ENCODE results near the gene USP48.
A peak's percentile ranks its signal among the peaks of the same experiment; 100 is the strongest.
"Not testable (repeated sequence)": the region's sequence is repeated elsewhere in the genome, so short reads cannot be mapped to it uniquely, and the experiment has no call there.

The USP48 gene, protein sequence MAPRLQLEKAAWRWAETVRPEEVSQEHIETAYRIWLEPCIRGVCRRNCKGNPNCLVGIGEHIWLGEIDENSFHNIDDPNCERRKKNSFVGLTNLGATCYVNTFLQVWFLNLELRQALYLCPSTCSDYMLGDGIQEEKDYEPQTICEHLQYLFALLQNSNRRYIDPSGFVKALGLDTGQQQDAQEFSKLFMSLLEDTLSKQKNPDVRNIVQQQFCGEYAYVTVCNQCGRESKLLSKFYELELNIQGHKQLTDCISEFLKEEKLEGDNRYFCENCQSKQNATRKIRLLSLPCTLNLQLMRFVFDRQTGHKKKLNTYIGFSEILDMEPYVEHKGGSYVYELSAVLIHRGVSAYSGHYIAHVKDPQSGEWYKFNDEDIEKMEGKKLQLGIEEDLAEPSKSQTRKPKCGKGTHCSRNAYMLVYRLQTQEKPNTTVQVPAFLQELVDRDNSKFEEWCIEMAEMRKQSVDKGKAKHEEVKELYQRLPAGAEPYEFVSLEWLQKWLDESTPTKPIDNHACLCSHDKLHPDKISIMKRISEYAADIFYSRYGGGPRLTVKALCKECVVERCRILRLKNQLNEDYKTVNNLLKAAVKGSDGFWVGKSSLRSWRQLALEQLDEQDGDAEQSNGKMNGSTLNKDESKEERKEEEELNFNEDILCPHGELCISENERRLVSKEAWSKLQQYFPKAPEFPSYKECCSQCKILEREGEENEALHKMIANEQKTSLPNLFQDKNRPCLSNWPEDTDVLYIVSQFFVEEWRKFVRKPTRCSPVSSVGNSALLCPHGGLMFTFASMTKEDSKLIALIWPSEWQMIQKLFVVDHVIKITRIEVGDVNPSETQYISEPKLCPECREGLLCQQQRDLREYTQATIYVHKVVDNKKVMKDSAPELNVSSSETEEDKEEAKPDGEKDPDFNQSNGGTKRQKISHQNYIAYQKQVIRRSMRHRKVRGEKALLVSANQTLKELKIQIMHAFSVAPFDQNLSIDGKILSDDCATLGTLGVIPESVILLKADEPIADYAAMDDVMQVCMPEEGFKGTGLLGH

DNA sequence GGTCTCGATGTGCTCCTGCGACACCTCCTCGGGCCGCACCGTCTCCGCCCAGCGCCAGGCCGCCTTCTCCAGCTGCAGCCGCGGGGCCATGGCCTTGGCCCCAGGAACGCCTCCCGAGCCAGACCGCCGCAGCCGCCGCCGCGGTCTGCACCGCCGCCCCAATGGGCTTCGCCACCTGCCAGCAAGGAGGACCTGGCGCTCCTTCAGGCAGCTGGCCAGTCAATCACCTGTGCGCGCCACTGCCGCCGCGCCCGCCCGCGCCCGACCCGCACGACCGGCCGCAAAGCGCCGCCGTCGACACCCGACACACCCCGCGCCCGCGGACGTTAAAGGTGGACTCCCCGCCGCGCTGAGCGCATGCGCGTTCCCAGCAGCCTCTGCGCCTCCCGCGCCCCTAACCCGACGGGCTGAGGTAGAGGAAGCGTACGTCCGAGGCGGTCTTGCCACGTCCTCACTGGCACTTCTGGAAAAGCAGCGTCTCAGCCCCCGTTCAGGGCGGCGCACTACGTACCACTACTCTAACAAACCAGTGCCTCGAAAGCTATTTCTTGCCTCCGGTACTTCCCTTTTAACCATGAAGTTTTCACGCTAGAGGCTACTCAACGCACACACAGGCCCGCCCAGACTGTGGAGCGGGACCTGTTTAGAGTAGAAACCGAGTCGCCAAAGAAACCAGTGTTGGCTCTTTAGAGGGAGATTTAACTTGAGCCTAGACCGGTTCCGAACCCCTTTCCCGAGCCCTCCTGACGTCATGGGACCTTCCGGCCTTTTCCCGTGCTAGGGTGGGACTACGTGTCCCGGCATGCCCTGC is at the start of gene USP48:
USP48 (minus strand) TSS at position 282 of the 811 bp plus-strand sequence; CDS start at position 90, 192 bp downstream.
- DNase-seq: peak; percentile 32

DNA sequence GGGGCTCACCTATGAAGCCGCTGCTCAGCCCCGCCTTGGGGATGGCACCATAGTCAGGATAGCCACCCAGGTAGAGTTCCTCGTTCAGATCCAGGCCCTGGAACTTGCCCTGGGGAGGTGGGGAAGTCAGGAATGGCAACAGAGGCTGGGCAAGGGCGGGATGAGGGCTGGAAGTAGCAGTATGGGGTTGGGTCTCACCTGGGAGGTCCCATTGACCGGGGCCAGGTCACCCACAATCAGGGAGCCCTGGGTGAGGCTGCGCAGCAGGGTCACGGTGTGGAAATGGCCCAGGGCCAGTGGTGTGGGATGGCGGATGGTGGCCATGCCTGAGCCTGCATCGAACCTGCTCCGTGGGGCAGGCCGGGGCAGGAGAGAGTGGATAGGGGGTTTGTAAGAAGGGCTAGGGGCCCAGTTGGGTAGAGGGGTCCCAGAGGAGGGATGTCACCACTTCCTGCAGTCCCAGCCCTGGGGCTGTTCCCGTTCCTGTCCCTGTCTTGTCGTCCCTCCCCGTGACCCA is 48.6 kb upstream of the USP48 start:
- no peak for DNase-seq

DNA sequence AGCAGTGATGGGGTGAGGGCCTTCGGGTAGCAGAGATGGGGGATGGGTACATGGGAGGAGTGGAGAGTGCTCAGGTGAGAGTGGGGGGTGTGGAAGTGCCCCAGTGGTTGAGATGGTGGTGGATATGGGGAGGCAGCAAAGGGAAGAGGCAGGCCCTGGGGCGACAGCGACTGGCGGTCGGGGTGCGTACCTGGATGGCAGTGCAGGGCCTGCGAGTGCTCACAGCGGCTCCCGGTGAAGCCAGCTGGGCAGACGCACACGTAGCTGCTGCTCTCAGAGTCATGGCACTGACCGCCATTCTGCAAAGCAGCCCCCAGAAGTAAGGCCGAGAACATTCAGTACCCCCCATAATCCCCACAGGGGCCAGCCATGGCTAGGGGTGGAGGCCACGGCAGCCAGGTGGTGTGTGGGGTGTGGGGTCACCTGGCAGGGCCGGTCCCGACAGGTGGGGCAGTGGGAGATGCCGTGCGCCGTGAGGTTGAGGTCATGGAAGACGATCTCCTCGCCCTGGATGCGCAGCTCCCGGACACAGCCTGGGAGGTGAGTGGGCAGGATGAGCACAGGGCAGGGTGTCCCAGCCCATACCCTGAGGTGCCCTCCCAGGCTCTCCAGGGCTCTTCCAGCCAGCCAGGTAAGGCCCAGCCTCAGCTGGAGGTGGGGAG is 48.0 kb upstream of the USP48 start:
- DNase-seq: no peak

DNA sequence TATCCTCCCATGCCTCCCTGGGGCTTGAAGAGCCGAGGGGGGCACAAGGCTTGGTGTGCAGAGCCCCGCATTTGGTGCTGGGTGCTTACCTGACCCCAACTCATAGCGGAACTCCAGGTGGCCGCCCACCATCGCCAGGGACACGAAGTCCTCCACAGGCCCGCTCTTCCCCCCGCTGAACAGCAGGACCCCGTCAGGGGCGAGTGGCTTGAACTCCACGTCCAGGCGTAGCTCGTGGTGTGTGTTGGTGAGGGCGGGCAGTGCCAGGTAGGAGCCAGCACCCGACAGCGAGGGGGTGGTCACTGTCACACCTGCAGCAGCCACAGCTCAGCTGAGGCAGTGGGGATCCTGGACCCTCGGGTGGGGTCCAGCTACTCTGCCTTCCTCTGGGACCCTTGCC is 46.3 kb upstream of the USP48 start:
- DNase-seq: no peak

DNA sequence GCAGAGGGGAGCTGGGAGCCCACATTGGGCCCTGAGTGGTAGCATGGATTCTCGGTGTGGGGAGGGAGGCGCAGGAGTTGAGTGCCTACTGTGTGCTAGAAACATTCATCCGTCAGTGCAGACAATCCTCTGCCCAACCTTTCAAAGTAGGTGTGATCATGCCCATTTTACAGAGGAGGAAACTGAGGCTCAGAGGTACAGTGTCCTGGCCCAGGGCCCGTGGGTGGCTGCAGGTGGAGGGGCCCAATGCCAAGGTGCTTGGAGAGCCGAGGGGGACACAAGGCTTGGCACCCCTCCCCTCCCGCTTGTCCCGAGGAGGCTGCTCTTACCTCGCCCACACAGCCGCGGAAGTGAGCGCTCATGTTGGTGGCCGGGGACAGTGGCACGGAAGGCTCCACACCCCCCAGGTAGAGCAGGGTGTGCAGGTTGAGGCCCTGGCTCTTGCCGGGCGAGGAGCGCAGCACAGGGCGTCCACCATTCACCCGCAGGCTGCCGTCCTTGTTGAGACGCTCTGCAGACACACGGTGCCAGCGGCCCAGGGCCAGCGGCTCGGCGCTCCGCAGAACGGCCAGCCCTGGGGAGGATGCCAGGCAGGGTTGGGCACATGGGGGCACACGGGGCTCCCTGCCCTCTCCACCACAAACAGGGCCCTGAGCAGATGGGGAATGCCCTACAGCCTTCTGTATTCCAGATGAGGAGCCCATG is 45.7 kb upstream of the USP48 start:
- no peak for DNase-seq

DNA sequence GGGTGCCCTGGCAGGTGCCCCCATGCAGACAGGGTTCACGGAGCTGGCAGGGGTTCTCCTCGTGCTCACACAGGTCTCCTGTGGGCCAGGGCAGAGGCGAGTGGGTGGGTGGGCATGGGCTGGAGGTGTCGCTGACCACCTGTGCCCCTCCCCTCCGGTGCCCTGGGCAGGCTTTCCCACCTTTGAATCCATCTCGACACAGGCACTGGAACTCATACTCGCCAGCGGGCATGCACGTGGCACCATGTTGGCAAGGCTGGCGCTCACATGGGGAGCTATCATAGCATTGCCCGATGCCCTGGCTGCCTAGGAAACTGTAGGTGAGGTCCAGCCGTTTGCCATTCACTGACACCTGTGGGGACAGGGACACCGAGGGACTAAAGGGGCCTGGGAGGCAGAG is 45.1 kb upstream of the USP48 start:
- no peak for DNase-seq

DNA sequence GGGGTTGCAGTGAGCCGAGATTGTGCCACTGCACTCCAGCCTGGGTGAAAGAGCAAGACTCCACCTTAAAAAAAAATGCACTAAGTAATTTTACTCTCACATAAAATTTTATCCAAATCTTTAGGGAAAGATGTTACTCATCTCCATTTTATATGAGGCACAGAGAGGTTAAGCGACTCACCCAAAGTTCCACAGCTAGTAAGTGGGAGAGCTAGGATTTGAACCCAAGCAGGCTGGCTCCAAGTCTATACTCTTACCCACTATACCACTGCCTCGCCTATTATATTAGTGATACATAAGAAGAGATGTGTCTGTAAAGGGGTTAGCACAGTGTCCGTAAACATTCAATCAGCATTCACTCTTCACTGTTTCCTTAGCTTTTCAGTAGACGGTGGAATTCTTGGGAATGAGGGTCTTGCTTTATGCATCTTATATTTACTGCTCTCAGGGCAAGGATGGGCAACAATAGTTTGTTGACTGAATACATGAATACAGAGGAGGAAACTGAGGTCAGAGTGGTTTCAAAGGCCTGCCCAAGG is 44.3 kb upstream of the USP48 start:
- DNase-seq: no peak

DNA sequence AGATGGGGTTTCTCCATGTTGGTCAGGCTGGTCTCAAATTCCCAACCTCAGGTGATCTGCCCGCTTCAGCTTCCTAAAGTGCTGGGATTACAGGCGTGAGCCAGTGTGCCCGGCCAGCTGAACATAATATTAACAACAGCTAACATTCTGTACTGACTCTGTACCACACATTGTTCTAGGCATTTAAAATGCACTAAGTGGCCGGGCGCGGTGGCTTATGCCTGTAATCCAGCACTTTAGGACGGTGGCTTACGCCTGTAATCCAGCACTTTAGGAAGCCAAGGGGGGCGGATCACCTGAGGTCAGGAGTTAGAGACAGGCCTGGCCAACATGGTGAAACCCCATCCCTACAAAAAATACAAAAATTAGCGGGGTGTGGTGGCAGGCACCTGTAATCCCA is 43.7 kb upstream of the USP48 start:
- not testable (repeated sequence) for DNase-seq

DNA sequence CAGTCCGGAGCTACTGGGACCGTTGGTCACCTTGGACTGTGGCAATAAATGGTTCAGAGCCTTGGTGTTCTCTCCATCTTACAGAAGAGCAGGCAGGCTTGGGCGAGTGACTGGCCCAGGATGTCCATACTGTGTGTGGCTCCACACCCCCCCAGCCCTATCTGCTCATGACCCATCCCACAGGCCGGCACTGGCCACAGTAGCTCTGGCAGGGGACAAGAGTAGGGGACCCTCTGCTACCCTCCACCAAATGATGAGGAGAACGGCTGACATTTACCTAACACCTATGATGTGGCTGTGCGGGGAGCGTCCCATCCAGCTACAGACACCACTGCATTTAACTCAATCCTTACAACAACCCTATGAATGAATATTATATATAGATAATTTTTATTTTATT is 42.4 kb upstream of the USP48 start:
- DNase-seq: no peak

DNA sequence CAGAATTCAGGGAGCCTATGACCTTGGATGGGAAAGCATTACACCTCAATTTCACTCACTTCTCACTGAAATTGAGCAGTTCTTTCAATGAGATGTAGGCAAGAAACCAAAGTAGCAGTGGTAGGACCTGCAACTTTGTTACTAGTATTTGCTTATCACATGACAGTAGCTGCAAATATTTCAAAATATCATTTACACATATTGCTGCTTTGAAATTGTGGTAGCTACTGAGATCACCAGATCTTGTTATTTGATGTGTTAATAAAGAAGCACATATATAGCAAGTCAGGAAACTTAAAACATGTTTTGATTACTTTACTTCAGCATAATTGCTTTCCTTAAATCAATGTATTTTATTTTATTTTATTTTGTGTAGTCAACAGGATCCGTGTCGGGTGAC is 42.0 kb upstream of the USP48 start:
- no peak for DNase-seq

DNA sequence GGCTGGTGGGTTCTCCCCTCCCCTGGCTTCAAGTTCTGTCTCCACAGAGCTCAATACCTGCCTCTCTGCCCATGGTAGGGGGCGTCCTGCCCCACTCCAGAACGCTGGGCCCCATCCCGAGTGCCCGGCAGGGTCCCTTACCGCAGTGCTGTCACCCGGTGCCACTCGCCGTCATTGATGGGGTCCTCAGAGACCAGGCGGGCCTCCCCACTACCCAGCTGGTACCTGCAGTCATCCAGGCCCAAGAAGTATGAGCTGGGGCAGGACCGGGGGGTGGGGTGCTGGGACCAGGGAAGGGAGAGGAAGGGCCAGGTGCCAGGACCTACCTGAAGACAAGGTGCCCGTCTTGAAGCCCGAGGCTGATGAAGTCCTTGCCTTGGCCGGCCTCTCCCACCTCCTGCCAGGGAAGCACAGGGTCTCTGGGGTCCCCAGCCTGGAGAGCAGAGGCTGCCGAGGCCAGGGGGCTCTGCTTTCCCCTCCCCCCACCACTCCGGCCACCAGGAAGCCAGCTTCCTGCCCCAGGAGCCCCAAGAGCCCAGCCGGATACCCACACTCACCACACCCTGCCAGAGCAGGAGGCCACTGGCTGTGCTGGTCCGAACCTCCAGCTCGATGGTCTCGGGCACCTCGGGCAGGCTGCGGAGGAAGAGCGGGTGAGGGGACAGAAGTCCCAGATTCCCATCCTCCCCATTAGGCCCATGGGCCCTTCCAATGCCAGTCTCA is 41.2 kb upstream of the USP48 start:
- no peak for DNase-seq

DNA sequence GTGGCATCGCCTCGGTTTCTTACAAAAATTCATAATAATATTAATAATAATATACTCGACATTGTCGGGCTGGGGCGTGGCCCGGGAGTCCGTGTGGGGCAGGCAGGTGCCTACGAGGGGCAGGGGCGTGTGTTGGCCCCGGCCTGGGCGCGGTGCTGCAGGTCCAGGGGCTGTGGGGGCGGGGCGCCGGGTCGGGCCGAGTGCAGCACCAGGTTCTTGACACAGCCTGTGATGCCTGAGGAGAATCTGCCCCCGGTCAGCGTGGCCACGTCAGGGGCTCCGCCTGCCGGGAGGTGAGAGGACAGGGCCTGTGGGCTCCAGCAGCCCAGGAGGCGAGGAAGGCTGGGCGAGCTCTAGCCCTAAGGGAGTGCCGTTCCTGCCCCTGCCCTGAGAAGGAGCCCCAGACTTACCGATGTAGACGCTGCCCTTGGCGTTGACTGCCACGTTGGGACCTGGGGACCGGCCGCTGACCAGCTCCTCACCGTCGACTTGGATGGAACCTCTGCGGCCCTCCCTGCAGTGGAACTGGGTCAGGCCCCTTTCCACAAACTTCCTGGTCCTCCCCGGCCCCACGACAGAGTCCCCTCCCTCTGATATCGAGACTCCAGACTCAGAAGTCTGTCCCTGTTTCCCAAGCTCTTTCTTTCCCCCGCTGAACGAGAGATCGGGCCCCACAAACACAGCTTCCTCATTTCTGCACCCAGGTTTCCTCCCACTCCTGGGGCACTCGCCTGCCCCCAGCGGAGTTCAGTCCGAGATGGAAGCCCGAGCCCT is 40.4 kb upstream of the USP48 start:
- no peak for DNase-seq

DNA sequence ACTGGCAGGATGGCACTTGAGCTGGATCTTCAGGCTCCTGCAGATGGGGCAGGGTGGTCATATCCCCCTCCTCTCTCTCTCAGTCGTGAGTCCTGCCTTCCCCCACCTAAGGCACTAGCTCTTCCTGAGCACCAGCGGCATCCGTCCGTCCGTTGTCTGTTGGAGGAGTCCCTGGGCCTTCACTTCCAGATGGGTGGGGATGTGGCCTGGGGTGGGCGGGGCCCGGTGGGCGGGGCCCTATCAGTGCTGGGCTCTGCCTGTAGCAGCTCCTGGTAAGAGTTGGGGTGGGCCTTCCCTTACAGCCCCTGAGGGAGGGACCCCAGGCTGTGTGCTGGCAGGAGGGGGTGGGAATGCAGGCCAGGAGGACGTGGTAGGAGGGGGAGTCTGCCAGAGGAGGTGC is 39.4 kb upstream of the USP48 start:
- no peak for DNase-seq

DNA sequence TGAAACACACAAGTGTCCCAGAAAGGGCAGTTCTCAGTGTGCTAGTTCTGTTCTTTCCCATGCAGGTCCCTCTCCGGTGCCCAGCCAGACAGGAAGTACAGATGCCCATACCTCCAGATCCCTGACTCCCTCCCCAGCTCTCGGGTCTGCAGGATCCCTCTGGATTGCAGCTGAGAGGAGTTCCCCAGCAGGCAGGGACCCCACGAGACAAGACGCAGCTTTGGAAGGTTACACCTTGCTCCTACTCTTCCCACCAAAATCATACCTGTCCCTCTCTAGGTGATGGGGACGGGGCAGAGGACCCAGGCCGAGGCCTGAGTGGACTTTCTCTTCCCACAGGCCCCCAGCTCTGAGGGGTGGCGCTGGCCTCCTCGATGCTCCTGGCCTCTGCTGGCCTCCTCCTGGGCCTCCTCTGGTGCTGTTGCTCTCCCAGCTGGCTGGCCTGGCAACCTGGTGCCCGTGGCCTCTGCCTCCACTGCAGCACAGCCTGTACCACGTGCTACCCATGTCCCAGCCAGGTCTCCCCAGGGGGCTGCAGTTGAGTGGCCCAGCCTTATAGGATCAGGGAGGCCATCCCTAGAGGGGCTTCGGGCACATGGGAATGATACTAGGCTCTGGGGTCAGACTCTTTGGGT is 38.6 kb upstream of the USP48 start:
- DNase-seq: no peak

DNA sequence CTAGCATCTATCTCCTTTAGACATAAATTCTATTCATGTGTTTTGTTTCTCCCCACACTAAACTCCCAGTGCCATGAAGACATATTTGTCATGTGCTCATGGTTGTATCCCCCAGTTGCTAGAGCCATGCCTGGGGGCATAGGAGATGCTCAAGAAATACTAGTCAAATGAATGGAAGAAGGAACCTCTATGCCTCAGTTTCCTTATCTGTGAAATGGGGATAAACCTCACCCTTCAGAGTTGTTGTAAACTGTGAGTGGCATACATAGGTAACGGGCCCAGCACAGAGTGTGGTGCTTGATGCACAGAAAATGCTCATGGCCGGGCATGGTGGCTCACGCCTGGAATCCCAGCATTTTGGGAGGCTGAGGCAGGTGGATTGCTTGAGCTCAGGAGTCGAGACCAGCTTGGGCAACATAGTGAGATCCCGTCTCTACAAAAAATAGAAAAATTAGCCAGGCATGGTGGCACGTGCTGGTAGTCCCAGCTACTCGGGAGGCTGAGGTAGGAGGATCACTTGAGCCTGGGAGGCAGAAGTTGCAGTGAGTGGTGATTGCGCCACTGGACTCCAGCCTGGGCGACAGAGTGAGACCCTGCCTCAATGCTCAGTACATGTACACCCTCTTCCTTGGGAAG is 37.8 kb upstream of the USP48 start:
- DNase-seq: no peak

DNA sequence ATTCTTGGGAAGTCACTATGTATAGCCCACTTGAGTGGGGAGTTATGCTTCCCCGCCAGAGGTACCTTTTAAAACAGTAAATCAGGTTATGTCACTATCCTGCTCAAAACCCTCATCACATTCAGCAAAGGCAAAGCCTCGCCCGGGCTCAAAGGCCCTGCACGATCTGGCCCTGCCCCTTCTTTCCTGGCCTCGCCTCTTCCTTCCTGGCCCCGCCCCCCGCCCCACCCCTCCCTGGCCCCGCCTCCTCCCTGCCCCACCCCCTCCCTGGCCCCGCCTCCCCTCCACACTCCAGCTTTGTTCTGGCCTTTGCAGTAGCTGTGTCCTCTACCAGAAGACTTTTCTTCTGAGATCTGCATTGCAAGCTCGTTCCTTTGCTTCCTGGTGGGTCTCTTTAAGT is 35.7 kb upstream of the USP48 start:
- DNase-seq: no peak

DNA sequence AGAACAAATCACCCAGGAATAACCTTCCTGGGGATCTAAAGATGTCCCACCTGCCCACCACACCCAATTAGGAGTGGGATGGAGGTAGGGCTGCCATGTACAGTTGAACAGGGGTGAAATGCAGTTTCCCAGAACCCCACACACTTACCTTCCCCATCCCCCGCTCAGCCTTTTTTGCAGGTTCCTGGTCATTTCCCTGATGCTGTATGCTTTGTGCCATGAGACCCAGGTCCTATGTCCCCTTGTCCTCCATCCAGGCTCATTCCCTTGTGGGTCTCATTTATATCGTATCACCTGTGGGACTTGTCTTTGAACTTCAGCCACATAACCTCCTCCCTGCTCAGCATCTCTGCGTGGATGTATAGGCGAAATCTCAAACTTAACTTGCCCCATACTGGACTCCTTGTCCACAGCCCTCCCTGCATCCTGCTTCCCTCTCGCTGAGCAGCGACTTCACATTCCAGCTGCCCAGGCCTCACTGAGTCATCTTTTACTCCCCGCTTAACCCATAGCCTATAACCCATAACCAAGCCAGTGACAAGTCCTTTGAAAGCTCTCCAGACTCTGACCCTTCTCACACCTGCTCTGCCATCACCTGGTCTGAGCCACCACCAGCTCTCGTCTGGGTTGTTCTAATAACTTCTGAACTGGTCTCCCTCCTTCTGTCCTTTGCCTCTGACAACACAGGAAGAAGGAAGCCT is 33.8 kb upstream of the USP48 start:
- DNase-seq: no peak

Measured in cortex of kidney (tissue), 1 donor.